AG10803 (cell line): ENCODE data around the gene WDFY4.

Experiments
- DNase-seq: peaks from one replicate; pipeline ENCODE4 v3.0.0; 2010; ENCODE audit warnings: low read depth
- H3K4me3 ChIP-seq: 2 replicates; pipeline ENCODE4 v1.5.1; 2011; ENCODE audit warnings: mild to moderate bottlenecking, low read length, control low read depth
- CTCF ChIP-seq: conservative IDR thresholded peaks from 2 replicates; pipeline ENCODE4 v1.5.1; 2011; ENCODE audit warnings: mild to moderate bottlenecking, low read length, control low read depth, inconsistent platforms

Gene WDFY4

DNA sequence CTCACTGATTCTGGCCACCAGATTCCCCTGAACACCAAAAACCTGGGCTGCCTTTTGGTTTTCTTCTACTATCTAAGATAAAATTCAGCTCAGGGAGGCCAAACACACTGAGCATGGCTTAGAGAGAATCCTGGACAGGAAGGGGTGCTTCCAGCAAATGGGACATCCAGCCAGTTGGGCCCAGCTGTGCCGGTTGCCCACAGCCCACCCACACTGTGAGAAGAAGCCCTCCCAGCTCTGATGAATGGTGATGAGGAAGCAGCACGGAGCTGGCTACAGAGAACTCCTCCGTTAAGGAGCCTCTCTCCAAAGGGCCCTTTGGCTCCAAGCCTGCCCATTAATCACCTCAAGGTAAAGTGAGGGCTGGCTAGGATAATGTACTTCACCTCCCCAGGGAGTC, 239.1 kb downstream of the WDFY4 start:
- H3K4me3 ChIP-seq = no peak overlapping the region
- DNase-seq = no peak
- no peak for TF ChIP-seq CTCF

DNA sequence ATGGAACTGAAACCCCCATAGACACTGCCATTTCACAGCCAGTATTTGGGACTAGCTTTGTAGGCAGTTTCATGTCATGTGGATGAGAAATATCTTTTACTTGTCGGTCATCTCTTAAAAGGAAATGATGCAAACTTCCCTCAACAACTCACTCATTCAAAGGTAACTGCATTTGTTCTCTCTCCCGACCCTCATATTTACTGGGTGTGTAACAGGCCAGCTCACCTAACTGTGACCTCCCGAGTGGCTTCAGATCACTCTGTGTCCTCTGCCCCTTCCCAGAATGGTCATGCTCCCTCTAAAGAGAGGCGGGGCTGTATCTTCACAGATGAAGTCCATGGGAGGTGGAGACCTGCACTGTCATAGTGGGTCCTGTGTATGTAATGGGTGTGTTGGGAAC, 240.3 kb downstream of the WDFY4 start:
- no peak for TF ChIP-seq CTCF
- no peak overlapping the region for H3K4me3 ChIP-seq

GRCh38 chr10:48926255-48926654, 241.6 kb downstream of the WDFY4 start:
- no peak for DNase-seq
- no peak for TF ChIP-seq CTCF
- no peak overlapping the region for H3K4me3 ChIP-seq

More for the DNA sequence above, 240.3 kb downstream of the WDFY4 start:
- DNase-seq = no peak

- TF ChIP-seq CTCF = no peak
- DNase-seq = no peak
- no peak overlapping the region for H3K4me3 ChIP-seq
These were observed 242.3 kb downstream of the WDFY4 start for GRCh38 chr10:48926764-48927540.

DNA sequence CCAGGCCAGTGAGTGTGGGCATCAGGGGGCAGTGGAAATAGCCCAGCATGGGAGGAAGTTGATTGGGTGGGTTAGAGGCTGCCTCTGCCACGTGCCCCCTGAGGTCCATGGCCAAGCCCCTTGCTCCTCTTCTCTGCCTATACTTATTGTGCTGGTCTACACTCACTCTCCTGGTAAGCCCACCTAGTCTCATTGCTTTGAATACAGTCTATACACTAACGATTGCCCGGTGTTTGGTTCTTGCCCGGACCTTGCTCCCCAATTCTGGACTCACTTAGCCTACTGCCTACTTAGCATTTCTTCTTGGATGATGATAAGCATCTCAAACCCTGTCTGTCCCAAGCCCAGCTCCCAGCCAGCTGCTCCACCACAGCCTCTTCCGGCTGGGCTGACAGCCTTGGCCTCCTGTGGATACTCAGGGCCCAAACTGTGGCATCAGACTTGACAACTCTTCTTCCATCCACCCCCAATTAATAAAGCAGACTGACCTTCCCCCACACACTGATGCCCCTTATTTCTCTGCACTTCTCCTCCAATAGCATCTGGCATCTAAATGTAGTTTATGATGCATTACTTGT, 244.8 kb downstream of the WDFY4 start:
- no peak for TF ChIP-seq CTCF
- DNase-seq = no peak
- H3K4me3 ChIP-seq = no peak overlapping the region

DNA sequence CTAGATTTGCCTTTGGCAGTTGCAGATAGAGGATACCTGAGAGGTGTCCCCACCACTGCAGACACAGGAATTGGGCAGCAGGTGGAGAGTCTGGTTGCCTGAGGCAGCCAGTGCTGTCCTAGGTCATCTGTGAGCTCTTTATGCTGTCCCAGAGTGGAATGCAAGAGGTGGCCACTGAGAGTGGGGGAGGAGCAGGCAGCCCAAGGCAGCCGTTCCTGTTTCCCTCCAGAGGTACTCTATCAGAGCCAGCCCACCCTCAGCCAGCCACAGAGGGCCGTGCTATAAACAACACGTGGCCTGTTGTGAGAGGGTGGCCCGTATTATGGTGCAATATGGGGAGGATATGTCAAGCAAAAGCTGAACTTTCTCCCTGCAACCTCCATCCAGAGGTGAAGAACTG, 246.5 kb downstream of the WDFY4 start:
- no peak overlapping the region for H3K4me3 ChIP-seq
- no peak for DNase-seq

More for the DNA sequence above, 246.5 kb downstream of the WDFY4 start:
- no peak for TF ChIP-seq CTCF
